A549 treated with Hydrocortisone at 1 μM for 4 hours (cell line): ENCODE measurements around the gene CCL7. TPM values are rescaled to one million over a fixed set of nuclear protein-coding genes. Genes with fewer than 3 reads are reported as not detected.

Experiments used
- total RNA-seq: library from RNA; stranded (reverse); fragments of 200-300 nt; extraction: Qiagen RNA extraction; gene quantifications from 5 replicates; pipeline ENCODE4 v1.2.3, GENCODE V29; 2022

CCL7 gene
- total RNA-seq, result 0.14 to 0.24 TPM (median 0.21 TPM) in 3 of 5 replicates, not detected in the others

GRCh38 chr17:34269969-34270368 is at the start of gene CCL7:
CCL7 (plus strand) TSS chr17:34270221; CDS start chr17:34270291, 70 bp downstream.

DNA sequence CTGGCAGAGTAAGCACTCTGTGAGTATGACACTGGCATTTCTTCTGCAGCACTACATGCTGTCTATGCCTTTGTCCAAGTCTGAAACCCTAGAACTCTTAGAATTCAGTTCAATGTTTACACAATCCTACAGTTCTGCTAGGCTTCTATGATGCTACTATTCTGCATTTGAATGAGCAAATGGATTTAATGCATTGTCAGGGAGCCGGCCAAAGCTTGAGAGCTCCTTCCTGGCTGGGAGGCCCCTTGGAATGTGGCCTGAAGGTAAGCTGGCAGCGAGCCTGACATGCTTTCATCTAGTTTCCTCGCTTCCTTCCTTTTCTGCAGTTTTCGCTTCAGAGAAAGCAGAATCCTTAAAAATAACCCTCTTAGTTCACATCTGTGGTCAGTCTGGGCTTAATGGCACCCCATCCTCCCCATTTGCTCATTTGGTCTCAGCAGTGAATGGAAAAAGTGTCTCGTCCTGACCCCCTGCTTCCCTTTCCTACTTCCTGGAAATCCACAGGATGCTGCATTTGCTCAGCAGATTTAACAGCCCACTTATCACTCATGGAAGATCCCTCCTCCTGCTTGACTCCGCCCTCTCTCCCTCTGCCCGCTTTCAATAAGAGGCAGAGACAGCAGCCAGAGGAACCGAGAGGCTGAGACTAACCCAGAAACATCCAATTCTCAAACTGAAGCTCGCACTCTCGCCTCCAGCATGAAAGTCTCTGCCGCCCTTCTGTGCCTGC is 15.2 kb upstream of the CCL7 start, which contains the start of gene CCL2:
Gene CCL2, plus strand, starts transcription at position 635 of the 730 bp plus-strand sequence. Its CDS starts 65 bp downstream, at position 700.

DNA sequence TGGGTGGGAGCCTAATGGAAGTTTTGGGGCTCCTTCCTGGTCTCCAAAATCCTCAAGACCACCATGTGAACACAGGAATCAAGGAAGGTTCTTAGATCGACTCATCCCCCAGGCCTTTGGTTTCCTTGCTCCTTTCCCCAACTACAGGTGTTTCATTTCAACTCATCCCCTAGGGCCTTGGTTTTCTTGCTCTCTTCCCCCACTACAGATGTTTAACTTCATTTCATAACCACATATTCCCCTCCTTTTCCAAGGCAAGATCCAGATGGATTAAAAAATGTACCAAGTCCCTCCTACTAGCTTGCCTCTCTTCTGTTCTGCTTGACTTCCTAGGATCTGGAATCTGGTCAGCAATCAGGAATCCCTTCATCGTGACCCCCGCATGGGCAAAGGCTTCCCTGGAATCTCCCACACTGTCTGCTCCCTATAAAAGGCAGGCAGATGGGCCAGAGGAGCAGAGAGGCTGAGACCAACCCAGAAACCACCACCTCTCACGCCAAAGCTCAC is 15.3 kb downstream of the CCL7 start, which contains the start of gene CCL11:
Gene CCL11, plus strand, starts transcription at position 457 of the 507 bp plus-strand sequence. CDS start 67 bp downstream, outside the sequence.

GRCh38 chr17:34319039-34319483 is 49.0 kb downstream of the CCL7 start, which contains the start of gene CCL8:
CCL8 (plus strand) TSS chr17:34319435; CDS start chr17:34319502, 67 bp downstream.

Other genes with a start within 250 kb of the CCL7 start
- 6.8 to 8.5 TPM (median 8.1 TPM) in 5 replicates for gene CCL2, start 14.9 kb upstream of the CCL7 start, total RNA-seq
- gene CCL11, start 15.5 kb downstream of the CCL7 start, total RNA-seq, result not detected in 5 replicates
- not detected in 5 replicates for gene CCL8, start 49.2 kb downstream of the CCL7 start, total RNA-seq
- not detected in 5 replicates for gene CCL13, start 86.3 kb downstream of the CCL7 start, total RNA-seq
- not detected in 5 replicates for gene CCL1, start 93.0 kb downstream of the CCL7 start, total RNA-seq